NCI-H2196 (cell line): ENCODE measurements around the gene SLC10A2.
"Not testable (repeated sequence)": the region's sequence is repeated elsewhere in the genome, so short reads cannot be mapped to it uniquely, and the experiment has no call there.

ENCODE experiments used
- DNase-seq: peaks from one replicate; lab custom pipeline; 2025; ENCODE audit not compliant: unreplicated experiment; lab: John Stamatoyannopoulos, UW

The SLC10A2 gene

GRCh38 chr13:103066079-103066780 lies at the start of gene SLC10A2:
Gene SLC10A2 (minus strand): TSS chr13:103066417. CDS start chr13:103066249, 168 bp downstream.
- DNase-seq = no peak

GRCh38 chr13:103107580-103107979 lies 41.4 kb upstream of the SLC10A2 start:
- no peak for DNase-seq

DNA sequence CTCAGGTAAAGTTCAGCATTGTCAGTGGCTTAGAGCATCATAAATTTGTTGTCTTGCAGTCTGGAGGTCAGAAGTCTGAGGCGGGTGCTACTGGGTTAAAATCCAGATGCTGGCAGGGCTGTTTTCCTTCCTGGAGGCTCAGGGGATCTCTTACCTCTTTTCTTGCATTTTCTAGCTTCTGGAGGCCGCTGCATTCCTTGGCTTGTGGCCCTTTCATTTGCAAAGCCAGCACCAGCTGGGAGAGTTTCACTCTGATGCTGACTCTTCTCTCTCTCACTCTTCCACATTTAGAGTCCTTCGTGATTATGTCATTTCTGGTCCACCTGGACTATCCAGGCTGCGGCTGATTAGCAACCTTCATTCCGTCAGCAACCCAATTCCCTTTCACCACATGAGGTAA lies 38.1 kb upstream of the SLC10A2 start:
- no peak for DNase-seq

DNA sequence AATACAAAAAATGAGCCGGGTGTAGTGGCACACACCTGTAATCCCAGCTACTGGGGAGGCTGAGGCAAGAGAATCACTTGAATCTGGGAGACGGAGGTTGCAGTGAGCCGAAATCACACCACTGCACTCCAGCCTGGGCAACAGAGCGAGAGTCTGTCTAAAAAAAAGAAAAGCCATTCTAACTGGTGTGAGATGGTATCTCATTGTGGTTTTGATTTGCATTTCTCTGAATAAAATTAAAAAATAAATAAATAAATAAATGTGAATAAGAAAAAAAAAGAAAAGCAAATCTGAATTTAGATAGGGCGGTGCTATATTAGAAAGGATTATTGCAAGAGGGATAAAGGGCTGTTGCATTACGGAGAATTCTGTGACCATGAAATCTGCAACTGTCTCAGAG lies 37.2 kb upstream of the SLC10A2 start:
- DNase-seq = peak; percentile 0

DNA sequence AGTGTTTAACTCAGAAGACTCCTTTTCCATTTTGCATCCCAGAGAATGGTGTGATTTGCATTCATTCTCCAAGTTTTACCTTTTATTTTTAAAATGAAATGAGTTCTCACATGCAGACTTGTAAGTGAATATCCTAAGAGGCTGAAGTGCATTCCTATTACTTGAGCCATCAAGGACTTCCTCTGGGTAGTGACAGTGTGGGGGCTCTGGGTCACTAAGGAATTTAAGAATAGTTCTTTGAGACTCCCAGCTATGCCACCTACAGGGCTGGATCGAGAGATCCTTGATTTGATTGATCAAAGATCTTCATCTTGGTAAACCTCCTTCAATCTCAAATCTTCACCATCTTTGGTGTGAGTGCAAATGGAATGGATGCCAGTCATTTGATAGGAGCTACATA lies 36.3 kb upstream of the SLC10A2 start:
- DNase-seq = no peak

DNA sequence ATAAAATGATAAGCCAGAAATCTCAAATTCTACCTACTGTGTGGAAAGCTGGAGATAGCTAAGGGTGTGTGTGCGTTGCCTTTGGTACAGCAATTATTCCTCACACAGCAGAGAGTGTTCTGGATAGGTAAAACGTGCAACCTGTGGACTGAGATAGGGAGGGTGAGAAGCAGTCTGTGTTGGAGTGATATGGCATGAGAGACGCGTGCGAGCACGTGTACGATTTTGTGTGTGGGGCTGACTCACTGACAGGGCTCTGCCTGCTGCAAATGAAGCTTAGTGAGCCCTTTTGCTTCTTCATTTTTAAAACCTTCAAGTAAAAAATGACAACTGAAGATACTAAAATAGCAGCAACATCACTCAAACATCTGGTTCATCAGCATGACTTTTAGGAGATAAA lies 35.7 kb upstream of the SLC10A2 start:
- no peak for DNase-seq

- no peak for DNase-seq
These were observed 35.3 kb upstream of the SLC10A2 start for GRCh38 chr13:103101500-103101899.

DNA sequence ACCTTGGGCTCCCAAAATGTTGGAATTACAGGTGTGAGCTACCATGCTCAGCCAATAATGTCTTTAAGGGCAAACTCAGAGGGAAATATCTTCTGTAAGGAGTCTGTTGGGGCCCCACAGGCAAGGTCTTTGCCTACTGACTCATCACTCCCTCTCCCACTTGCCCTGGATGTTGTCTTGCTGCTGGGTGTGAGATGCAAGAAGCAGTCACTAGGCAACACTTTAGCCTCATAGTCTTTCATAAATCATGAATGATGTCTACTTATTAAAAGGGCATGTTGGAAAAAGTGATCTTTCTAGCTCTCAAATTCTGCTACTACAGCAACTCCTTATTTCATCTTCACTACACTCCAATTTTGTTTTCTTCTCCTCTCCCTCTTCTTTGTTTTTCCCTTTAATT lies 34.6 kb upstream of the SLC10A2 start:
- DNase-seq = no peak

DNA sequence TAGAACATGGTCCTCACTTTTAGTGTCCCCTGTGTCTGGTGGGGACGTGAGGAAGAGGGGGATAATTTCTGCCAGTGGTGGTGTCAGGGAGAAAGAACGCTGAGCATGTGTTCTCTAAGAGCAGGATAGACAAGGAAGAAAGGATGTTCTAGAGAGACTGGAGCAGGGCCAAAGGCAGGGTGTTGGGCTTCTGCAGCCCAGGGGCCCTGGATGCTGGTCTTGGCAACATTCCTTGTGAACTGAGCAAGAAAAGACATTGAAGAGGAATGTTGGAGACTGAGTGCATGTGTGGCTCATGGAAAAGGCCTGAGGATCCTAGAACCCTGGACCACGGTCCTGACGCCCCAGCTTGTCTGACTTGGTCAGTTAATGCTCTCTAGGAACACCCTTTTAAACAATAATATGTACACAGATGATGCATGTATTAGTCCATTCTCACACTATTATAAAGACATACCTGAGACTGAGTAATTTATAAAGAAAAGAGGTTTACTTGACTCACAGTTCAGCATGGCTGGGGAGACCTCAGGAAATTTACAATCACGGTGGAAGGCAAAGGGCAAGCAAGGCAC lies 33.6 kb upstream of the SLC10A2 start:
- DNase-seq = no peak

DNA sequence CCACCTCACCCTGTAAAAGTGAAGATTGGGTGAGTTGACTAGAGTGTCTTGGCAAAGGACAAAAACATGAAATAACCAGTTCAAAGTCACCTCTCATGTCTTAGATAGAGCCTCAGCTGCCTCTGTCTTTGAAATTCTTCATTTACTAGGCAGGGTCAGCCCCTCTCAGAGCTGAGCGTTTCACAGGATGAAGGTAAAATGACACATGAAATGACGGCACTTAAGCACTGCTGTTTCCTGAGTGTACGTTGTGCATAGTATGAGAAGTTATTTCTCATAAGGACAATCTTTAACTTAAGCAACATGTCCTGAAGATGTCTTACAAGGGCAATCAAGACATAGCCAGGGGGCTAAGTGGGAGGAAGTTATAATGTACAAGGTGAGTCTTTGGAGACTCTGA lies 32.3 kb upstream of the SLC10A2 start:
- no peak for DNase-seq

DNA sequence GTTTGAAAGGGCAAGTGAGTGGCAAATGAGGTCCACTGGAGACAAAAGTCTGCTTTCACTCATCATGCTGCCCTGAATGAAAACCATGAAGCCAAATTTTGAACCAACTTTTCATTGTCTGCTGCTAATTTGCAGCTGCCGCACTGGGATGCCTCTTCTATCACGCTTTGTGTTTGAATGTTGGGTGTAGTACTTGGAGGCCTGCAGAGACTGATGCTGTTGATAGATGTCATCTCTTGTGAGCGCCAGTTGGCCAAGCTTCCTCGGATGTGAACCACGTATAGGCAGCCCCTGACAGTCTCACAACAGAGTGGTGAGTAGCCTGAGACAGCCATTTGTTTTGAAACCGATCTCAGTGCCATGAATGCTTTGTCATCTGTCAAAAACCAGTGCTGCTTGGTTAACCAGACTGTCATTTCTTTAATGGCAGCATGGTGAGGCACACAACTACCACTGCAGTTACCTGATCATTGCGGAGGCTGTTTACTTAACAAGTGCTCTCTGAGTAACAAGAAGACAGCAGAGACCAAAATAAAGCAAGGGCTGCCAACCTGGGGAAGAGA lies 31.2 kb upstream of the SLC10A2 start:
- no peak for DNase-seq

GRCh38 chr13:103093649-103094048 lies 27.4 kb upstream of the SLC10A2 start:
- not testable (repeated sequence) for DNase-seq

DNA sequence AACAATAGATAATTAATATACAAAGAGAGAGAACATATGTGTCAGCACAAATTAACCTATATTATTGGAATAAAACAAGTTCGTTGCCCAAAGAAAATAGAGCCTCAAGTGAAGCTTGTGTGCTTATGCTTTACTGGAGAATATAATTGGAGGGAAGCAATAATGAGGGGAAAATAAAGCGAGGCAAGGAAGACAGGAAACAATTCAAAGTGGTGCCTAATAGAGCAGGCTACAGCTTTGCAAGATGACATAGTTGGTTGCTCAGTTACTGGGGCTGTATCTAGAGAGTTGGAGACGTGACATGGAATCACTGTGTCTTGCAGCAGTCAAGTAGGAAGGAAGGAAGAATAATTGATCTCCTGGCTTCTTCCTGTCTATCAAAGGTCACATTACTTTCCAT lies 21.1 kb upstream of the SLC10A2 start:
- DNase-seq = no peak

DNA sequence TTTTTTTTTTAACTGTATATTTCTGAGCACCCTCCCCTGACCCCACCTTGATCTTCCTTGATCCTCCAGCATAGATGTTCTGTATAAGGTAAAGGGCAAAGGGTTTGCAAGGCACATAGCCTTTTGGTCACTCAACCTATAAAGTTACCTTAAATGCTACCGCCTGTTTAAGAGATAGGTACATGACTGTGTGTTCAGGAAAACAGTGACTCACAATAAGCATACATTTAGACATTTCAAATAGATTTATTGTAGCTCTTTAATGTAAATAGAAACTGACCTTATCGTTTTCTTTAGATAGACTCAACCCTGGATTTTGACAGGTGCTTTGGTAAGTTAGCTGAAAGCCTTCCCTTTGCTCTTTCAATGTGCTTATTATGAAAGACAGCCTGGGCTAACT lies 15.2 kb upstream of the SLC10A2 start:
- no peak for DNase-seq

DNA sequence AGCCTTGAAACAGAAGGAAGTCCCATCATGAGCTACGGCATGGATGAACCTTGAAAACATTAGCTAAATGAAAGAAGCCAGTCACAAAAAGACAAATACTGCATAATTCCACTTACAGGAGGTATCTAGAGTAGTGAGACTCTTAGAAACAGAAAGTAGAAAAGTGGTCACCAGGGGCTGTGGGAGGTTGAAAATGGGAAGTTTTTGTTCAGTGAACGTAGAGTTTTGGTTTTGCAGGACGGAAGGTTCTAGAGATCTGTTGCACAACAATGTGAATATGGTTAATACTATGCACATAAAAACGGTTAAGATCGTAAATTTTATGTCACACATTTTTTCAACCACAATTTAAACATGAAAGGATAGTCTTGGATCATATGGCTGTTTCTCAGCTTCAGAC lies 11.9 kb upstream of the SLC10A2 start:
- no peak for DNase-seq

GRCh38 chr13:103068836-103069235 lies 2.6 kb upstream of the SLC10A2 start:
- no peak for DNase-seq

- no peak for DNase-seq
These were observed 1.7 kb upstream of the SLC10A2 start for GRCh38 chr13:103067751-103068555.

DNA sequence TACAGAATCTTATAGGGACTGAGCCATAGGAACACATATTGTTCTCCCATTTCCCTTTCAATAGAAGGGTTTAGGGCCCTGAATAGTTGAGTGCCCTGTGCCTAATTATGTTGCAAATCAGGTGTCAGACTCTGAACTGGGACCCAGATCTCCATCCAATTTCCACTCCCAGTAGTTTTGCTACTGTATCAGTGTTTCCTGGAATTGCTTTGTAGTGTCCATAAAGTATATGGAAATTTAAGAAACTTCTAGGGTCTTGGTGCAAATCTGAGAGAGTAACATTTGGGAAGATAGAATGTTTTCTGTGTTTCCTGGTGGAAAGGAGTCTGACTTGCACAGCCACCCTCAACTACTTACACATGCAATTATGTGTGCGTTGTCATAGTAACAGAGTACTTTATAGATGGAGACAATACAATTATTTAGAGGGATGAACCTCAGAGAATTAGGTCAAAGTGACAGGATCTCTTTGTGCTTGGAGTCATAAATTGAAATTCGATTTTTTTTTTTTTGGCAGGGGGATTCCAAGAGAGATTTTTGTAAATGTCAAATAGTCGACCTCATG lies 646 bp upstream of the SLC10A2 start:
- no peak for DNase-seq

DNA sequence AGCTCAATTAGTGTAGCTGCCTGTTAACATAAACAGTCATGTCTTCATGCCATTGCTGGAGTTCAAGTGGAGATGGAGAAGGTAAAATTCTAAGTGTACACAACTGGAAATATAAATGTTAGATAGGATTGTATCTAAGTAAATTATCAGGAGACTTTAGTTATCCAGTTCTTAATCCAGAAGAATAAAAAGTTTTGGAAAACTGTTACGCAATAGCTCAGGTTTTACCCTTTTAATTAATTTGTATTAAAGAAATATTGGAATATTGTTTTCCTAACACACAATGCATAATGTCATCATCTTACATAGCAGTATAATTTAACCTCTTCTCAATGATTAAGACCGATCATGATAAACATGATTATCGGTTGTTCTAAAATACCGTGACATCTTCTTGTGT lies 2.8 kb downstream of the SLC10A2 start:
- no peak for DNase-seq

- no peak for DNase-seq
These were observed 4.1 kb downstream of the SLC10A2 start for GRCh38 chr13:103062079-103062478.

DNA sequence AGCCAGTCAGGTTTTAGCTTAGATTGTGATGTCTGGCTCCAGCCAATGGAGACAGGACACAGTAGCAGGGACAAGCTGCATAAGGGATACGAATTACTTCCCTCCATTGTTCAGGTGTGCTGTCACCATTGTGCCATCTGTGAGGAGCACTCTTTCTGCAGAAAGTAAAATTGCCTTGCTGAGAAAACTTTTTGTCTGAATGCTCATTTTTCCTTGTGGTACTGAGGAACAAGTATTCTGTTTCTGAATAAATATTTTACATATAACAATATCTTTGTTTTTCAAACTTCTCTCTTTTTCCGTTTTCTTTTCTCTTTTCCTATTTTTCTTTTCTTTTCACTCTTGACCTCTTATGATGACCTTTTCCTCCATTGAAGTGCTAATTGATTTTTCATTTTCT lies 10.2 kb downstream of the SLC10A2 start:
- no peak for DNase-seq

- no peak for DNase-seq
These were observed 11.1 kb downstream of the SLC10A2 start for GRCh38 chr13:103055166-103055565.
